GM19397 (cell line): ENCODE results near the gene ALPK1.
"Not testable (repeated sequence)": the region's sequence is repeated elsewhere in the genome, so short reads cannot be mapped to it uniquely, and the experiment has no call there.

ENCODE experiments used
- ATAC-seq: cut with Tn5 transposase; IDR thresholded peaks from one replicate; pipeline ENCODE4 v1.9.1; 2021; ENCODE audit warnings: mild to moderate bottlenecking, moderate library complexity; ENCODE audit not compliant: unreplicated experiment

Gene ALPK1

DNA sequence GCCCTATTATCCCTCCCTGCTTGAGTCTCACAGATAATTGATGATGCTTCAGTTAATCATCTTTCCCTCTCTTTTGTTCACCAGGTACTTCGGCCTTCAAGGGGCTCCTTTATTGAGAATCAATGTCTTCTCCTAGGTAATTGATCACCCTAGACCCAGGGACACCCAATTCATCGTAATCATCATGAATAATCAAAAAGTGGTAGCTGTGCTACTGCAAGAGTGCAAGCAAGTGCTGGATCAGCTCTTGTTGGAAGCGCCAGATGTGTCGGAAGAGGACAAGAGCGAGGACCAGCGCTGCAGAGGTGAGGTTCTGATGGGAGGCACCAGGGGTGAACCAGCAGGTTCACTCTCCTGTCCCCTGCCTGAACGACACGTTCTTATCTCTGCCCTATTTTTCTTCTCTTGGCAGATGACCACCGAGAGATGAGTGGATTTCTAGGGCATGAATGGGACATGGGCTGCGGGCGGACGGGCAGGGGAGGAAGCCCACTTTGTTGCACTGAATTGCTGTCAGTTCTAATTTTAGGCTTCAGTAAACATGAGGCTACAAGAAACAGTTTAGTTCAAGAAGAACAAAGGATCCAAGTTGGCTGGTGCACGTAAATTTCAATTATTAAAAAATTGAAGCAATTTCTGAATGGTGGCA, 80.5 kb downstream of the ALPK1 start:
- no peak for ATAC-seq

DNA sequence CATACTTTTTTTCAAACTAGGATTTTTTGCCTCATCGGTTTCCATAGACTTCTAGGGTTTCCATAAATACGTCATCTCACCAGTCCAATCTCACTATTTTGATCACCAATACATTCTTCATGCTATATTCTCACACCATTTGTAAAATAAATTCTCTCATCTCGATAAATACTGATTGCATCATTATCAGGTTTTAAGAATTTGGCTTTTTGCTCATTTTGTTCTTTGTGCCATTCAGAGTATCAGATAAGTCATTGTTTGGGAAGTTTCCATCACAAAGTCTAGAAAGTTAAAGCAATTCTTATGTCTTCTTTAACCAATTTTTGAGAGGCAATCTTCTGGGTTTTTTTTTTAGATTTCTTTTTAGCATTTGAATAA, 81.1 kb downstream of the ALPK1 start:
- no peak for ATAC-seq

DNA sequence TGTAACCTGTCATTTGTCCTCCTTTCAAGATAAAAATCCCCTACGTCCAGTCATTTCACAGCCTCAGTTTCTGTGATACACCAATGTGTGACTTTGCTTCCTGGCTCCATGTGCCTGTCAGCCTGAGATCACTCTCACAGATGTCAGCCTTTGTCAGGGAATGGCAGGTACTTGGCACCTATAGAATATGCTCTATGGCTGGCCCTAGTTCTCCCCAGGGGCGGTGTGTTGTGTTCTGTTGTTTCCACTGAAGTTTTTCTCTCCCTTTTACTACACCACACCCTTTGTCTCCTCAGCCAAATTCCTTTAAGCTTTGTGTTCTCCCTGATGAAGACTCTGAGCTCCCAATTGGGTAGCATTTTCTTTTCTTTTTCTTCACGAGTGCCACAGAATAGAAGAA, 81.7 kb downstream of the ALPK1 start:
- no peak for ATAC-seq

DNA sequence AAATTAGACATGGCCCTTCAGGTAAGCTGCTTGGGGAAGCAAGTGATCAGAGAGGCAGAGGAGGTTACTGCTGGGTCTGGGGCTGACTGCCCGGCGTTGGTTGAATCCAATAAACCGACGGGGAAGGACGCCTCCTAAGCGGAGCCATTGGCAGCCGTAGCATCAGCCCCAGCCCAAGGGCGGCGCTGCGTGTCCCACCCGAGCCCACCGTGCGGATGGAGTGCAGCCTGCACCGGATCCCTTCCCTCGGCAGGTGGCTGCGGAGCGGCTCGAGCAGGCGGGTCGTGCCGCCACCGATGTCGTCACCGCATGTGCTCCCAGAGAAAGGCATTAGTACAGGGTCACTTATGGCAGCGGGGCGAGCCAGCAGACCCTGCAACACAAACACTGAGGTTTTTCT, 82.1 kb downstream of the ALPK1 start:
- ATAC-seq: no peak

DNA sequence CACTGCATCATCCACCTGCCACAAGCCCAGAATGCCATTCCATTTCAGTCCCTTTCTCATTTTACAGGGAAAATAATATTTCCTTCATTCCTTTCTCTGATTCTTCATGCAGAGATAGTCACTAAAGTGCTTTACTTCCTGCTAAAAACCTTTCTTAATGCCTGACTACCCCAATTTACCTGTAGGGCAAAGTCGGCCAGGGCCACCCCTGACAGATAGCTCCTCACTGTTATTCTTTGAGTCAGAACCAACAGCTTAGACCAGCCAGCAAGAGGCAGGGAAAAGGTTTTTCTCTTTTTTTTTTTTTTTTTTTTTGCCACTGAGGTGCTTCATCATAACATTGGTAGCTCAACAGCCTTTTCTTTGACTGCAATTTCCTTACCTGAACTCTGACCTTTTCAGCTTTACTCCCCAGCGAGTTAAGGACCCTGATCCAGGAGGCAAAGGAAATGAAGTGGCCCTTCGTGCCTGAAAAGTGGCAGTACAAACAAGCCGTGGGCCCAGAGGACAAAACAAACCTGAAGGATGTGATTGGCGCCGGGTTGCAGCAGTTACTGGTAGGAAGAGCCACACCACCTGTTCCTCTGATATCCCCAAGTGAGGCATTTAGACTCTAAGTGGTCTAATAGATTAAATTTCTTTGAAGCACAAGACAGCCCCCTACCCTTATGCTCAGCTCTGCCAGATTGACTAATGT, 85.0 kb downstream of the ALPK1 start:
- no peak for ATAC-seq

DNA sequence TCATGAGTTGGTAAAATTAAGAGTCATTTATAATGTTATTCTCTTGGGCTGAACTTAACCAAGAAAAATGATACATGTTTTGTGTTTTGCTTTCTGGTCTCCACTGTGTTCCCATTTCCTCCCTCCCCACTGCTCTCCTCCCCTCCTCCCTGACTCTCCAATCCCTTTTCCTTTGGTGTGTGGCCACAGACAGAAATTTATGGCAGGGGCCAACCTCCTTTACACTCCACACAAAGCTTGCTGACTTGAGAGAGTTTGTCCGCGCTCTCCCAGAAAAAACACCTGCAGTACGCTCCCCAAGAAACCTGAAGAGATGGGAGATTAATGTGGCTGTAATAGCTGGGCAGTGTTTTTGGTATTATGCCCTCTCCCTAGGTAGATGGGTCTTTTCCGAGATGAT, 88.9 kb downstream of the ALPK1 start:
- no peak for ATAC-seq

DNA sequence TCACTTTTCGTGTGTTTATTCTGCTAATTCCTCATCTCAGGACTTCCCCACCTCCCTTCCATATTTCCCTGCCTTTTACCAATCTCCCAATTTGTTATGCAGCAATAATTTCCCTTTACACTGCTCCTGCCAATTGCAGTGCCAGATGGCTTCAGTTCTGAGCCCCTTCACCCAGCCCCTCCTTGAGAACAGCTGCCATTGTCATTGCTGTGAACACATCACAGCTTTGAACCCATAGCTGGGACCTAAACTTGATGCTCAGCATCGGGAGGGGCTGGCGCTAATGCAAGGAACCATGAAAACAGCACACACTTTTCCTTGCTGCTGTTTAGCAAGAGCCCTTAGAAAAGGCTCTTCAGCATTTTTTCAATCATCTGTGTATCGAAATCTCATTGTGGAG, 104.9 kb downstream of the ALPK1 start:
- ATAC-seq: no peak

DNA sequence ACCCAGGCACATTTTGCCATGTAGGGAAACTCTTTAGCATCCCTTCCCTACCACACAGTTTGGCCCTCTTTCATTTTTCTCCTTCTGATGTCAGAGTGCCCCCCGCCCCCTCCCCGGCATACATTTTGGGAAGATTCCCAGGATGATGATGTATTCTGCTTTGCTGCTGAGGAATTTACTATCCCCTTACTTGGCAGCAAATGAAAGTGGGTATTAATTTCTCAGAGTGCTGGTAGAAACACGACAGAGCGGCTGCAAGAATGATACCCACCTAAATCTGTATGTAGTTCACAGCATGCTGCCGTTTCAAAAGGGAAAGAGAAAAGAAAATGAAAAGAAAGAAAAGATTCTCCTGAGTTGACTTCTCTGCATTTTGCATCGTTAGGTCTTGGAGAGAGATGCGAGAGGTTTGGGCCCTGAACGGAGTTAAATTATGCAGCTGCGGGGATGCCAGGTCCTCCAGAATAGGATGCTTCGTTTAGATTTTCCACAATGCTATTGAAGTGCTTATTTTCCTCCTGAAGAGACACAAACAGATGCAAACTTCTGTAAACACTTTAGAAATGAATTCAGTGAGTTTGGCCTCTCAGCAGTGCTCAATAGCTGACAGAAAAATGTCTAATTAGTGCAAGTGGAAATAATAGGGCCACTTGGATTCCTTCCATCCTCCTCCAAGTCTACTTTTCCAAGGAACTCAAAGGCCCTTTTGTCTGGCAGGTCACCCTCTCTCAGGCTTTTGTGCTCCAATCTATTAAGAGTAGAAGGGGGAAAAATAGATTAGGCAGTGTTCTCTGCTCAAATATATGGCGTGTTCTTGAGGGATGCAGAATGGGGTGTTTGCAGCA, 106.2 kb downstream of the ALPK1 start:
- ATAC-seq: no peak

DNA sequence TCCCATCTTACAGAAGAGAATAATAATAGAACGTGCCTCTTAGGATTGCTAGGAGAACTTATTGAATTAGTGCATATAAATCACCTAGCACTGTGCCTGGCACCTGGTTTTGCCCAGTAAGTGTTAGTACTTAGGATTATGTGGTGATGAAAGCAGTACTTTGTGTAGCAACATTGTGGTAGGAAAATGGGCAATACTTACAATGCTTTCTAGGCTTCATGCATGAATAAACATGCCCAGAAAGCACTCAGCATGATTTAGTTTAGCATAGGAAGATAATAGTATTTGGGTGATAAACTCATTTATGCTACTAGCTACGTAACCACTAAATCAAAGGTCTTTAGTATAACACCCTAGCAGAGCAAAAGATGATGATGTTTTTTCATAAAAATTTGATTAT, 113.2 kb downstream of the ALPK1 start:
- no peak for ATAC-seq

DNA sequence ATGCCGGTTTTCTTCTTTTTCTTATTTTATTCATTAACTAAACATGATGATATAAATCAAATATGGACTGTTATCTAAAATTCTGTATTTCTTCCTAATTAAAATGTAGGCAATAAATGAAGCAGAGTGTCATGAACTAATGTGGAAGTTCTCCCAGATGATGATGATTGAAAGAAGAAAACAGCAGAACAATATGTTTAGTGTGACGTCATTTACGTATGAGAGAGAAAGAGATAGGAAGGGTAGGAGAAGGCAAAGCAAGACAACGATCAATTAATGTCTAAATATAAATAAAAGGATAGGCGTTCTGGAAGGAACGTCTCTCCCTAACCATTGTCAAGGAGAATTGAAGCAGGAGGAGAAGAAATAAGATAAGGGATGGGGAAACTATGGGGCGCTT, 113.6 kb downstream of the ALPK1 start:
- no peak for ATAC-seq

DNA sequence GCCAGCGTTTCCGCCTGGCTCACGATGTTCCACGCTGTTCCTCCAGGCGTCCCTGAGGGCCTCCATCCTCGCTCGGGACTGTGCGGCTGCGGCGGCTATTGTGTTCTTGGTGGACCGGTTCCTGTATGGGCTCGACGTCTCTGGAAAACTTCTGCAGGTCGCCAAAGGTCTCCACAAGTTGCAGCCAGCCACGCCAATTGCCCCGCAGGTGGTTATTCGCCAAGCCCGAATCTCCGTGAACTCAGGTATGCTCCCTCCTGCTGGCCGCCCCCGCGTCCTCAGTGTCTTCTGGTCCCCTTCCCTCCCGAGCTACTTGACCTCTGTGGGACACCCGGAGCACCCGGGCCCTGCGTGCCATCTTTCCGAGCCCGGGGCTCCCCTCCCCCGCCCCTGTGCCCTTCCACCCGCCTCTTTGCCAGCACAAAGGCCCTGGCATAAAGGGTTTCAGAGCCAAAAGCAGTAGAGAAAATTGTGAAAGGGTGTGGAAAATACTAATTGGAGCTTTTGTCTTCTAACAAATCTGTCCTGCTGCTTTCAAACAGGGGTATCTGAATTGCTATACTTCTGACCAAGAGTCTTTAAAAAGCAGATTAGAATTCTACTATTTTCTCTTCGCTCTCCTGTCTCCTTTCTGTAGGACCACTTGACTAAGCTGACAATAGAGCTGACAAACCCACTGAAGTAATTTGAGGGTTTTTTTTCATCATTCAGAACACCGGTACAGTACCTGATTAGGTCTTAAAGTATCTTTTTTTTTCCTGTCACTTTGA, 114.8 kb downstream of the ALPK1 start:
- ATAC-seq: no peak

DNA sequence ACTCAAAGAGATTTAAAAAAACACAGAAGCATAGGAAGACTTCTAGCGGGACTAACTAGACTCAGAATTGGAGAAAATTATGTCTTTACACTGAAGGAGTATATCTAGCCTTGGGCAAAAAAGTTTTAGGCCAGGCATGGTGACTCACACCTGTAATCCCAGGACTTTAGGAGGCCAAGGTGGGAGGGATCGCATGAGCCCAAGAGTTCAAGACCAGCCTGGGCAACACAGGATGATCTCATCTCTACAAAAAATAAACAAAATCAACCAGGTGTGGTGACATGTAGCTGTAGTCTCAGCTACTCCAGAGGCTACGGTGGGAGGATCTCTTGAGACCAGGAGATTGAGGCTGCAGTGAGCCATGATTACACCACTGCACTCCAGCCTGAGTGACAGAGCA, 119.3 kb downstream of the ALPK1 start:
- no peak for ATAC-seq

DNA sequence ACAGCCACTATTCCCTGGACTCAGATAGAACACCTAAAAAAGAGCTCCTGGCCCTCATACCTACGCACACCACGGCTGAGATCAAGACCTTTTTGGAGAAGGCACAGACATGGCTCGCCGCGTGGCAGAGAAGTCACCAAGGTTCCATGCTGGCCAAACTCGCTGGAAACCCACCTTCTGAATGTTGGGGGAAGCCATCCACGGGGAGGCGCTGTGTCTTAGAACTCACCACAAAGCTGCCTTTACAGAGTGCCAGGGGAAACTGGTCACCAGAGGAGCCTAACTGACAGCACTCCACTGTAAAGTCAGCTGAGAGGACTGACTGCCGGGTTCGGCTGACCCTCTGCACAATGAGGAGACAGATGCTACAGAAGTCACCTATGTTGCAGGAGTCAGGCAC, 120.9 kb downstream of the ALPK1 start:
- no peak for ATAC-seq

DNA sequence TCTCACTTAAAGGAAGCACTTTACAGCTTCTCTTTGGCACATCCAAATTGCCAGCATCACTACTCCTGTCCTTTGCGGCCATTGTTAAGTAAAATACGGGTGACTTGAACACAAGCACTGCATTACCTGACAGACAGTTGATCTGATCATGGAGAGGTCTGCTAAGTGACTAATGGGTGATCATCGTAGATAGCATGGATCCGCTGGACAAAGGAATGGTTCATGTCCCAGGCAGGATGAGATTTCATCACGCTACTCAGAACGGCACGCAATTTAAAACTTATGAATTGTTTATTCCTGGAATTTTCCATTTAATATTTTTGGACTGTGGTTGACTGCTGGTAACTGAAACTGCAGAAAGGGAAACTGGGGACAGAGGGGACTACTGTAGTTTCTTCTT, 124.7 kb downstream of the ALPK1 start:
- no peak for ATAC-seq

DNA sequence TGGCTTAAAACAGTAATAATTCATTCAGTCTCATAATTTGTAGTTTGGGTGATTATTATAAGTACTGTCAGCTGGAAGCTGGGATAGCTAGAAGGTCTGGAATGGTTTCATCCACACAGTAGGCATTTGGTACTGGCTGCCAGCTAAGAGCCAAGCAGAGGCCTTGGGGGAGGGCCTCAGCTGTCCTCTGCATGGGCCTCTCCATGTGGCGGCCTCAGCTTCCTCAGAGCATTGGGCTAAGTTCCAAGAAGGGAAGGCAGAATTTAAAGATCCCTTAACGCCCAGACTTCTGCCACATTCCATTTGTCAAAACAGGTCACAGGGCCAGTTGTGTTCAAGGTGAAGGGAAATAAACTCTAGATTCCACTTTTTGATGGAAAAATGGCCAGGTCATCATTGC, 125.5 kb downstream of the ALPK1 start:
- no peak for ATAC-seq

DNA sequence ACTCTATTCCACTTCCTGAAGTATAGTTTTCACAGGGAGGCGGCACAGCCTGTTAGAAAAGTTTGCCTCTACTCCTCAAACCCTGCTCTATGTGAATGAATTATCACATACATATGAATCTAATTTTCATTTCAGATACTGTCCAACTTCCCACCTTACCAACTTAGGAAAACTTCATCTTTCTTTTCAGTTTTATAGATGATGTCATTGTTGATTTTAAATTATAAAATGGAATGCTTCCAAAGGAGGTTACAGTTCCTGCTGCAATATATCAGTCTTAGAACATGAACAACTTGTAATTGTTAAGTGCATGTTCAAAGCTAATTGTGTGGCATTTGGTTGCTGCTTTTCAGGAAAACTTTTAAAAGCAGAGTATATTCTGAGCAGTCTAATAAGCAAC, 126.4 kb downstream of the ALPK1 start:
- no peak for ATAC-seq

DNA sequence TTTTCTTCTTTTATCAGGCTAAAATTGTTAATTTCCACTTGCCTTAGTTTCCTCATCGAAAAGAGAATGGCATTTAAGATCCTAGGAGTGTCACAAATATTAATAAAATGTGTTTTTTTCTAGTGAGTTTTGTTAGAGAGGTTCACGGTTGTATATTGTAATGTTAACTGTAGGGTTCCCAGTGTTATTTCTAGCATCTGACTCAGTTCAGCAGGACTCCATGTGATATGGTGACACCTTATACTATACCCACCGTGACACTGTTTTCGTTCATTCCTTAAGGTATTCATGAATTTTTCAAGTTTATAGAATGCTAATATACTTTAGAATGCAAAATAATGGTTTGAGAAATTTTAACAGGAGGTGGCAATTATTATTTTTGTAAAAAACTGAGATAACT, 128.7 kb downstream of the ALPK1 start:
- no peak for ATAC-seq

DNA sequence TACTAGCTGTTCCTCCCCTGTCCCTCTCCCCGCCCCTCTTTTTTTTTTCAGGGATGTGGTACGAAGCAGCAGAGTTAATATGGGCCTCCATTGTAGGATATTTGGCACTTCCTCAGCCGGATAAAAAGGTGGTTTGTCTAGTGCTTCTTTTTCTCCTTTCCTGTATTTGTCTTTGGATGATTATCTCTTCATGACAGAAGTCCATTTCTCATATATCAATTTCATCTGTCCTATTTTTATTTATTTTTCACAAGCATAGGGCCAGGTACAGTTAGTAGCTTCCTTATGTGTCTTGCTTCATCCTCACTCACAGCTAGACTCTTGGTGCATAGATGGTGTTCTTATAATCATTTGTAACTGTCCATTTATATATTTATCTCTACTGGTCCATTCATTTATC, 129.2 kb downstream of the ALPK1 start:
- ATAC-seq: no peak

DNA sequence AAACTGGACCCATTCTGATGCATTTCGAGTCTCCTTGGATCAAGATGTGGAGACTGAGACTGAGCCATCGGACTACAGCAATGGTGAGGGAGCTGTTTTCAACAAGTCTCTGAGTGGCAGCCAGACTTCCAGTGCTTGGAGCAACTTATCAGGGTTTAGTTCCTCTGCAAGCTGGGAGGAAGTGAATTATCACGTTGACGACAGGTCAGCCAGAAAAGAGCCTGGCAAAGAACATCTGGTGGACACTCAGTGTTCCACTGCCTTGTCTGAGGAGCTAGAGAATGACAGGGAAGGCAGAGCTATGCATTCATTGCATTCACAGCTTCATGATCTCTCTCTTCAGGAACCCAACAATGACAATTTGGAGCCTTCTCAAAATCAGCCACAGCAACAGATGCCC, 134.0 kb downstream of the ALPK1 start:
- no peak for ATAC-seq

DNA sequence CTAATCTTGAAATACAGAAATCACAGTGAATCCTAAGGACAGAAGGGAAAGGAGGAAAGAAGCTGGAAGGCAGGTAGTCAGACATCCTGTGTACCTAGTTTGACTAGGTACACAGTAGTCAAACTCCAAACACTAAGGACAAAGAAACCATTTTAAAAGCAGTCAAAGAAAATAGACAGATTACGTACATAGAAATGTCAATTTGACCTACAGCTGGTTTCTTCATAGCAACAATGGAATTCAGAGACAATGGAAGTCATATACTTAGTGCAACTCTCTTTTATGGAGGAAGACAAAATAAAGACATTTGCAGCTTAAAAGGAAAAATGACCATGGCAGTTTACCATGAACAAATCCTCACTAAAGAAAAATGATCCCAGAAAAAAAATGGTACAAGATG, 139.8 kb downstream of the ALPK1 start:
- no peak for ATAC-seq

DNA sequence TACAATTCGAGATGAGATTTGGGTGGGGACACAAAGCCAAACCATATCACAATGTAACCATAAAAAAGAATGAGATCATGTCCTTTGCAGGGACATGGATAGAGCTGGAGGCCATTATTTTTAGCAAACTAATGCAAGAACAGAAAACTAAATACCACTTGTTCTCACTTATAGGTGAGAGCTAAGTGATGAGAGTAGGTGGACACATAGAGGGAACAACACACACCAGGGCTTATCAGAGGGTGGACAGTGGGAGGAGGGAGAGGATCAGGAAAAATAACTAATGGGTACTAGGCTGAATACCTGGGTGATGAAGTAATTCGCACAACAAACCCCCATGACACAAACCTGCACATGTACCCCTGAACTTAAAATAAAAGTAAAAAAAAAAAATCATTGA, 145.1 kb downstream of the ALPK1 start:
- not testable (repeated sequence) for ATAC-seq
